Nucleus accumbens (tissue), 56 donors: ENCODE data around the gene TMEM184A.

Source experiments
- DNase-seq, 56 donors: peaks; one replicate each; lab custom pipeline; 2025; lab: John Stamatoyannopoulos, UW

Gene TMEM184A

DNA sequence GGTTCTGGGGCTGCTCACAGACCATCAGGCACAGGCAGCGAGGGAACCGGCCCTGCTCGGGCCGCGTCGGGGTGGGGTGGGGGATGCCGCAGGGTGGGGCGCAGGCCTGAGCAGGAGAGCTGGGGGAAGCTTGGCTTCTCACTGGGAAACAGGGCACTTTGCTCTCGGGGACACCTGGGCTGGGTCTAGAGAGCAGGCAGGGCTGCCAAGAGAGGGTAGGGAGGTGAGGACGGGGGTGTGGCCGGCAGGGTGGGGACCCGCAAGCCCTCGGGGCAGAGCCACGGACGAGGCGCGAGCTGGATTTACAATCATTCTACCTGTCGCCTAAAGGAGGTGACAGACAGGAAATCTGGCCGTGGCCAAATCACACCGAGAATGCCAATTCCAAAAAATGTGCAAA, 62.9 kb downstream of the TMEM184A start:
- DNase-seq, result no peak

DNA sequence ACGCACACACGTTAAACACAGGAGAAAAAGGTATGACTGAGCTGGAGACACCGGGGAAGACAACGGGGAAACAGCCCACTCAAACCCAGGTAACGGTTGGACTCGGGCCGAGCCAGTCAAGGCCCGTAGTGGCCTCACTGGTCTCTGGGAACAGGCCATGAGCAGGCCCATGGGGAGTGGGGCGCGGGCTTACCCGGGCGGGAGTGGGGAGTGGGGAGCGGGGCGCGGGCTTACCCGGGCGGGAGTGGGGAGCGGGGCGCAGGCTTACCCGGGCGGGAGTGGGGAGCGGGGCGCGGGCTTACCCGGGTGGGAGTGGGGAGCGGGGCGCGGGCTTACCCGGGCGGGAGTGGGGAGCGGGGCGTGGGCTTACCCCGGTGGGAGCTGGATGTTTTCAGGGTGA, 63.4 kb downstream of the TMEM184A start:
- DNase-seq, result no peak
